Stimulated activated CD4-positive, alpha-beta T cell treated with anti-CD3 and anti-CD28 coated beads, Interleukin-2, amount 100 ng/mL, for 4 hours (primary cell): ENCODE data around the gene LCAT.
"Not testable (repeated sequence)": the region's sequence is repeated elsewhere in the genome, so short reads cannot be mapped to it uniquely, and the experiment has no call there.

Experiments
- DNase-seq: peaks from one replicate; pipeline ENCODE4 v3.0.0-alpha.2; 2020; ENCODE audit warnings: low read depth

The LCAT gene

GRCh38 chr16:67946966-67947558 is 3.1 kb upstream of the LCAT start:
- no peak for DNase-seq

- DNase-seq, result no peak
These were observed 2.2 kb upstream of the LCAT start for GRCh38 chr16:67946128-67946569.

DNA sequence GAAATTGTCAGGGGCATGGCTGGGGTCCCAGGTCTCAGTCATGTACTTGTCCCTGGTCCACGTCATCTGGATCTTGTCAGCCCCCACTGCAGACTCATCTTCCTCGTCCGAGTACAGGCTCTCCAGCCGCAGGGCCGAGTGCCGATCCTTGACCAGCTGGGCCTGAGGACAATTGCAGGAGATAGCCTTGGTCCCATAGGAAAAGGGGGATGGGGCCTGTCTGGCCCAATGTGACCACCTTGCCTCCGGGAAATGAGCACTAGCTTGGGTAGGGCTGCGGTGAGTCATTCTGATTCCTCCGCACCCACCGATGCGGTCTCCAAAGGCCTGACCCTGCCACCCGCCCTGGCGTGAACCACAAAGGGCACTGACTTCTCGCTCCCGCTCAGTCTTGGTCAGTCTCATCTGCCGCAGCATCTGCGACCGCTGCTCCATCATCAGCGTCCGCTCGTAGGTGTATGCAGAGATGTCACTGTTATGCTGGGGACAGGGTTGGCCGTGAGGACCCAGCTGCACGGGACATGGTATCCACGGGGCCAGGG is 1.5 kb upstream of the LCAT start:
- no peak for DNase-seq

GRCh38 chr16:67944690-67945391 is 921 bp upstream of the LCAT start:
- no peak for DNase-seq

DNA sequence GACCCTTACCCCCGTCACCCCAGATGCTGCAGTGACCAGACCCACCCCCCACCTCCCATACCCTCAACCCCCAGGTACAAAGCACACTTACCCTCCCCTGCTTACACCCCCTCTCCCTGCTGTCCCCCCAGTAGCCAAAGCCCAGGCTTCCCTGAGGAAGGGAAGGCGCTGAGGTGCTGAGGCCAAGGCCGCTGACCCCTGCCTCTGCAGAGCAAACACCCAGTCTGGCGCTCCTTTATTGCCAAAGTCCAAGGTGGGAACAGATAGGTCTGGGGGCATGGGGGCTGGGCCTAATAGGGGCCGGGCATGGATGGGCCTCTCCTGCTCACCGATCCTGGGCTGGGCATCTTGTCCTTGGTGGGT is 683 bp downstream of the LCAT start:
- no peak for DNase-seq

GRCh38 chr16:67942510-67943255 is 1.2 kb downstream of the LCAT start:
- DNase-seq, result no peak

GRCh38 chr16:67942200-67942509 is 1.8 kb downstream of the LCAT start:
- DNase-seq, result no peak

DNA sequence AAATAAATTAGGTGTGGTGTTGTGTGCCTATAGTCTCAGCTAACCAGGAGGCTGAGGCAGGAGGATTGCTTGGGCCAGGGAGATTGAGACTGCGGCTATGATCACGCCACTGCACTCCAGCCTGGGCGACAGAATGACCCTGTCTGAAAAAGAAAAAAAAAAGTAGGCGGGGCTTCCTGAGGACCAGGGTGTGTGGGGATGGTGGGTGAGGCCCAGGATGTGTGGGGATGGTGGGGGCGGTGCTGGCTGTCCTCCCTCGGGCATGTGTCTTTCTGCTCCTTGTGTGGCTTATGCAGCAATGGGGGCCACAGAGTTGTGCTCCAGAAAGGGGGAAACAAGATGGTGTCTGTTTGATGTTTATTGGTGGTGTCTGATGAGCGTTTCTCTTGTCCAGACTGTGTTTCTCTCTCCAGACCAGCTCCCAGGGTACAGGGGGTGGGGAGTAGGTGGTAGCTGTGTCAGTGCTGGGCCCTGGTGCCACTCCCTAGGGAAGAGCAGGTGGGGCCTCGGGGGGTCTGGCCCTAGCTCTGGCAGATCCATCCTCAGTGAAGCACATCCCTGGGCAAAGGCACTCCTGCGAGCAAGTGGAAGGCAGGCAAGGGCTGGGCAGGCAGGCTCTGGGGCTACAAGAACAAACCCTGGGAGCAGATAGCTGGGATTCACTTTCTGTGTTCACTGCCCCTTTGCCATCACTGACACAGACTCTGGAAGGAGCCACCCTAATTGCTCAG is 2.3 kb downstream of the LCAT start:
- DNase-seq, result no peak

GRCh38 chr16:67940446-67941089 is 3.4 kb downstream of the LCAT start:
- DNase-seq, result no peak

GRCh38 chr16:67939507-67940445 is 4.1 kb downstream of the LCAT start:
- peak; percentile 33 for DNase-seq

- not testable (repeated sequence) for DNase-seq
These were observed 6.2 kb downstream of the LCAT start for GRCh38 chr16:67937713-67938112.

GRCh38 chr16:67936880-67937605 is 6.9 kb downstream of the LCAT start:
- DNase-seq, result peak; percentile 72

GRCh38 chr16:67936124-67936879 is 7.6 kb downstream of the LCAT start, which contains the start of gene PSMB10:
PSMB10 (minus strand) TSS chr16:67936850; CDS start chr16:67936749, 101 bp downstream.
- DNase-seq, result peak; percentile 25

GRCh38 chr16:67935402-67936123 is 8.4 kb downstream of the LCAT start:
- peak; percentile 93 for DNase-seq

DNA sequence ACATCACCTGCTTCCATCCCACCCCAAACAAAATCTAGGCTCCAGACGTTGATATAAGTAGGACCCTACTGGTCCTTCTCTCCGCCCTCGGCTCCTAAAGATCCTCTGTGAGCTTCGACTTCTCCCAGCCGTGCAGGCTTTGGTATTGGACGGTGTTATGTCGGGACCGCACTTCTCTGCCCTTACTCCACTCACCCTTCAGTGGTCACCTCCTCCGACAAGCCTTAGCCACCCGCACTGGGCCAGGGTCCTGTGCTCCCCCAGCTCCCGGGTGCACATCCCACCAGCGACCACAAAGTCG is 8.9 kb downstream of the LCAT start:
- no peak for DNase-seq

GRCh38 chr16:67934306-67935100 is 9.4 kb downstream of the LCAT start:
- no peak for DNase-seq

DNA sequence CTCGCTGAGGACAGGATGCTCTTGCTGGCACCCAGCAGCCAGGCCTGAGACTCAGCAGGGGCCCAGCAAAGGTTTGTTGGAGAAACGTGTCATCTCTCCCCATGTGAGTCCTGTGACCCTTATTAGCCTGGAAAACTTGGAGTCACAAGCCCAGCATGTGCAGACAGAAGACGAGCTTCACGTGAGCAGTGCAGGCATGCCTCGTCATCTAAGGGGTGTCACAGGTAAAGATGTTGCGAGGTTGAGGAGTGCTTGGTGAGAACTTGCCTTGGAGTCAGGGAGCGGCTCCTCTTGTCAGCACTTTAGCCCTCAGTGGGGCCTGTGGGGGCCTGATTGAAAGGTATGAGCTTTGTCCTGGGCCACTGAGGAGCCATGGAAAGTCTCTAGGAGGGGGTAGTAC is 10.1 kb downstream of the LCAT start:
- no peak for DNase-seq

DNA sequence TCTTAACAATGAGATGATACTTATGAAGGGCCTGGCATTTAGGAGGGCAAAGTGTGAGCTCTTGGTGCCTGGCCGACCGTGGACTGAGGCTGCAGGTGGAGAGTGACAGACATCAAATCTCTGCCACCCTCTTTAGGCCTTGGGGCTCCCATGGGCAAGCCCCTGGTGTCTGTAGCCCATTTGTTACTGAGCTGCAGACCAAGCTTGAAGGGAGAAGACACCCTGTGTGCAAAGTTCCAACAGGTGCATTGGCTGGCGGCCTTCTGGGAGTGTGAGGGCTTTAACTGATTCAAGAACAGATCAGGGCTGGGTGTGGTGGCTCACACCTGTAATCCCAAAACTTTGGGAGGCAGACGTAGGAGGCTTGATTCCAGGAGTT is 11.5 kb downstream of the LCAT start:
- DNase-seq, result no peak
